GM18909 (cell line): ENCODE results near the gene CFL1.

Experiments
- ATAC-seq: cut with Tn5 transposase; IDR thresholded peaks from one replicate; pipeline ENCODE4 v1.9.1; 2021; ENCODE audit warnings: mild to moderate bottlenecking; ENCODE audit not compliant: unreplicated experiment, poor library complexity

Gene CFL1

GRCh38 chr11:65870706-65871681 lies 13.0 kb upstream of the CFL1 start:
- ATAC-seq: no peak

- no peak for ATAC-seq
Measured at GRCh38 chr11:65870307-65870658, 12.3 kb upstream of the CFL1 start.

- no peak for ATAC-seq
Measured at GRCh38 chr11:65869643-65870306, 11.8 kb upstream of the CFL1 start.

GRCh38 chr11:65868907-65869306 lies 10.9 kb upstream of the CFL1 start:
- ATAC-seq: no peak

- no peak for ATAC-seq
Measured at GRCh38 chr11:65868076-65868667, 10.2 kb upstream of the CFL1 start.

GRCh38 chr11:65867284-65868071 lies 9.5 kb upstream of the CFL1 start:
- ATAC-seq: no peak

GRCh38 chr11:65866509-65867283 lies 8.7 kb upstream of the CFL1 start:
- no peak for ATAC-seq

GRCh38 chr11:65865550-65866172 lies 7.7 kb upstream of the CFL1 start:
- no peak for ATAC-seq

- no peak for ATAC-seq
Measured at GRCh38 chr11:65864706-65865471, 6.9 kb upstream of the CFL1 start.

- ATAC-seq: no peak
Measured at GRCh38 chr11:65863889-65864705, 6.1 kb upstream of the CFL1 start.

GRCh38 chr11:65862941-65863888 lies 5.2 kb upstream of the CFL1 start:
- ATAC-seq: no peak

- ATAC-seq: no peak
Measured at GRCh38 chr11:65862191-65862735, 4.3 kb upstream of the CFL1 start.

GRCh38 chr11:65861533-65862183 lies 3.7 kb upstream of the CFL1 start:
- no peak for ATAC-seq

GRCh38 chr11:65861165-65861505 lies 3.2 kb upstream of the CFL1 start:
- ATAC-seq: no peak

- peak; percentile 32 for ATAC-seq
Measured at GRCh38 chr11:65860278-65861164, 2.5 kb upstream of the CFL1 start, which contains the start of gene MUS81. Gene MUS81, plus strand, starts transcription at chr11:65860433. Its CDS starts 321 bp downstream, at chr11:65860754.
